ENCODE results near the gene PACSIN2.

DNA sequence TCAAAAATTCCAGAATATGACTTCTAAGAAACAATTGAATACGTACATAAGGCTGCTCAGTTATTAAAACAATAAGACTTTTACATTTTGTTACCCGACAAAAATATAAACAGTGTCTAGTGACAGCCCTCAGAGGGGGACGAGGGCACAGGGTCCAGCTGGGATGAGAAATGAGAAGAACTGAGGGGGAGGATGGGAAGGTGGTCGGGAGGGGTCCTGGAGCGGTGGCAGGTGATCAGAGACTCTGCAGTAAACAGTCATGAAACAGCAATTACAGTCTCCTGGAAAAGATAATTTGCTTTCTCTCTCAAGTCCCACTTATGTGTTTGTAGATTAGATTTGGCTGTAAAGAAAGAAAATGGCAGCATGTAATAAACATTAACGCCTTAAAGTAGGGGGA lies 56.0 kb downstream of the PACSIN2 start:
- no peak for TF ChIP-seq EZH2 (IDR thresholded peaks at IDR 0.05; ENCODE audit: insufficient read depth, low read length)
- TF ChIP-seq, protein P1, sequence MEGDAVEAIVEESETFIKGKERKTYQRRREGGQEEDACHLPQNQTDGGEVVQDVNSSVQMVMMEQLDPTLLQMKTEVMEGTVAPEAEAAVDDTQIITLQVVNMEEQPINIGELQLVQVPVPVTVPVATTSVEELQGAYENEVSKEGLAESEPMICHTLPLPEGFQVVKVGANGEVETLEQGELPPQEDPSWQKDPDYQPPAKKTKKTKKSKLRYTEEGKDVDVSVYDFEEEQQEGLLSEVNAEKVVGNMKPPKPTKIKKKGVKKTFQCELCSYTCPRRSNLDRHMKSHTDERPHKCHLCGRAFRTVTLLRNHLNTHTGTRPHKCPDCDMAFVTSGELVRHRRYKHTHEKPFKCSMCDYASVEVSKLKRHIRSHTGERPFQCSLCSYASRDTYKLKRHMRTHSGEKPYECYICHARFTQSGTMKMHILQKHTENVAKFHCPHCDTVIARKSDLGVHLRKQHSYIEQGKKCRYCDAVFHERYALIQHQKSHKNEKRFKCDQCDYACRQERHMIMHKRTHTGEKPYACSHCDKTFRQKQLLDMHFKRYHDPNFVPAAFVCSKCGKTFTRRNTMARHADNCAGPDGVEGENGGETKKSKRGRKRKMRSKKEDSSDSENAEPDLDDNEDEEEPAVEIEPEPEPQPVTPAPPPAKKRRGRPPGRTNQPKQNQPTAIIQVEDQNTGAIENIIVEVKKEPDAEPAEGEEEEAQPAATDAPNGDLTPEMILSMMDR (IDR thresholded peaks at IDR 0.05; ENCODE audit: insufficient read depth, low read depth, low read length) = no peak

Data from astrocyte (in vitro differentiated cells and primary cell).